Fibroblast of lung (primary cell): ENCODE data around the gene OASL. TPM values are rescaled to one million over a fixed set of nuclear protein-coding genes. Genes with fewer than 3 reads are reported as not detected.

Experiments used
- DNase-seq, 2 donors: peaks; one replicate each; pipeline versions ENCODE4 v3.0.0 to v3.0.0-alpha.2; 2010; ENCODE audit warnings: low read depth in 2 of 2
- H2AFZ ChIP-seq: 2 replicates; pipeline ENCODE4 v1.5.1; 2012; ENCODE audit warnings: low read length, control low read depth, inconsistent platforms
- H3K27ac ChIP-seq: 2 replicates; pipeline ENCODE4 v1.5.1; 2011; ENCODE audit warnings: low read length, control low read depth; ENCODE audit not compliant: insufficient read depth
- H3K27me3 ChIP-seq: 2 replicates; pipeline ENCODE4 v1.5.1; 2011; ENCODE audit warnings: mild to moderate bottlenecking, low read length; ENCODE audit not compliant: control insufficient read depth, insufficient read depth
- H3K36me3 ChIP-seq: 2 replicates; pipeline ENCODE4 v1.5.1; 2011; ENCODE audit warnings: low read length; ENCODE audit not compliant: control insufficient read depth, insufficient read depth
- H3K4me1 ChIP-seq: 2 replicates; pipeline ENCODE4 v1.5.1; 2011; ENCODE audit warnings: low read length; ENCODE audit not compliant: control insufficient read depth, insufficient read depth; ENCODE audit errors: extremely low read depth
- H3K4me2 ChIP-seq: 2 replicates; pipeline ENCODE4 v1.5.1; 2011; ENCODE audit warnings: low read length, control low read depth; ENCODE audit not compliant: insufficient read depth; ENCODE audit errors: extremely low read depth
- H3K4me3 ChIP-seq, 4 experiments: fragments of 200-600 bp in 1 of 4; sonication (generic) in 1 of 4; replicated peaks in 1 of 4; 2 replicates each; pipeline ENCODE4 v1.5.1; 2011 to 2016; ENCODE audit warnings: low read length in 4 of 4, low read depth in 3 of 4, mild to moderate bottlenecking in 3 of 4, control low read depth in 2 of 4, inconsistent platforms in 1 of 4, mixed read lengths in 1 of 4; ENCODE audit not compliant: insufficient read depth in 1 of 4; ENCODE audit errors: control extremely low read depth in 1 of 4
- H3K79me2 ChIP-seq: 2 replicates; pipeline ENCODE4 v1.5.1; 2012; ENCODE audit warnings: mild to moderate bottlenecking, low read length, inconsistent platforms; ENCODE audit not compliant: control insufficient read depth, insufficient read depth
- H3K9ac ChIP-seq: 2 replicates; pipeline ENCODE4 v1.5.1; 2011; ENCODE audit warnings: mild to moderate bottlenecking, low read length, control low read depth; ENCODE audit not compliant: insufficient read depth
- H3K9me3 ChIP-seq: 2 replicates; pipeline ENCODE4 v1.5.1; 2012; ENCODE audit warnings: low read depth, low read length; ENCODE audit not compliant: control insufficient read depth, insufficient read depth
- H4K20me1 ChIP-seq: 2 replicates; pipeline ENCODE4 v1.5.1; 2011; ENCODE audit warnings: low read length; ENCODE audit not compliant: control insufficient read depth, insufficient read depth; ENCODE audit errors: extremely low read depth
- EZH2 ChIP-seq: IDR thresholded peaks from 2 replicates; pipeline ENCODE4 v1.5.1; 2012; ENCODE audit warnings: low read length, control low read depth, mild to moderate bottlenecking; ENCODE audit errors: missing control alignments
- polyA plus RNA-seq, 2 donors: library from polyadenylated mRNA; depleted of rRNA in 1 of 2; stranded (reverse) in 1 of 2; unstranded in 1 of 2; fragments of >200 nt; gene quantifications; 2 replicates each; pipeline ENCODE4 v1.2.1, GENCODE V29; 2011 to 2012; ENCODE audit warnings: missing spikeins in 1 of 2
- total RNA-seq: library from RNA; depleted of rRNA; stranded (reverse); fragments of >200 nt; gene quantifications from 2 replicates; pipeline ENCODE4 v1.2.1, GENCODE V29; 2014
- TF ChIP-seq, protein P1 (sequence below), 2 donors: IDR thresholded peaks in 1 of 2; conservative IDR thresholded peaks in 1 of 2; 1 replicate in 1 of 2; 2 replicates in 1 of 2; pipeline ENCODE4 v1.5.1; 2011 to 2012; ENCODE audit warnings: low read length in 2 of 2, control low read depth in 1 of 2, inconsistent platforms in 1 of 2, low read depth in 1 of 2, mild to moderate bottlenecking in 1 of 2

OASL gene
- total and polyA plus RNA-seq, 2 donors (not counting 1 experiment from before 2014, with no cell fraction given): 0.07 to 1.2 TPM

- no peaks in the 10 kb centered on the region for H3K27me3 ChIP-seq
- H4K20me1 ChIP-seq: no peaks in the 10 kb centered on the region
- no peaks in the 10 kb centered on the region for H3K79me2 ChIP-seq
- H2AFZ ChIP-seq: no peak overlapping the region
- no peak overlapping the region for H3K4me3 ChIP-seq
- H3K4me1 ChIP-seq: no peaks in the 10 kb centered on the region
- H3K9me3 ChIP-seq: no peaks in the 10 kb centered on the region
- TF ChIP-seq, protein P1, sequence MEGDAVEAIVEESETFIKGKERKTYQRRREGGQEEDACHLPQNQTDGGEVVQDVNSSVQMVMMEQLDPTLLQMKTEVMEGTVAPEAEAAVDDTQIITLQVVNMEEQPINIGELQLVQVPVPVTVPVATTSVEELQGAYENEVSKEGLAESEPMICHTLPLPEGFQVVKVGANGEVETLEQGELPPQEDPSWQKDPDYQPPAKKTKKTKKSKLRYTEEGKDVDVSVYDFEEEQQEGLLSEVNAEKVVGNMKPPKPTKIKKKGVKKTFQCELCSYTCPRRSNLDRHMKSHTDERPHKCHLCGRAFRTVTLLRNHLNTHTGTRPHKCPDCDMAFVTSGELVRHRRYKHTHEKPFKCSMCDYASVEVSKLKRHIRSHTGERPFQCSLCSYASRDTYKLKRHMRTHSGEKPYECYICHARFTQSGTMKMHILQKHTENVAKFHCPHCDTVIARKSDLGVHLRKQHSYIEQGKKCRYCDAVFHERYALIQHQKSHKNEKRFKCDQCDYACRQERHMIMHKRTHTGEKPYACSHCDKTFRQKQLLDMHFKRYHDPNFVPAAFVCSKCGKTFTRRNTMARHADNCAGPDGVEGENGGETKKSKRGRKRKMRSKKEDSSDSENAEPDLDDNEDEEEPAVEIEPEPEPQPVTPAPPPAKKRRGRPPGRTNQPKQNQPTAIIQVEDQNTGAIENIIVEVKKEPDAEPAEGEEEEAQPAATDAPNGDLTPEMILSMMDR (conservative IDR thresholded peaks at IDR 0.05 in 1 of 2, IDR thresholded peaks at IDR 0.05 in 1 of 2; ENCODE audit: low read depth in 1 of 2, low read length in 2 of 2): peak; percentile 43 to 66
- no peak for TF ChIP-seq EZH2
- H3K4me2 ChIP-seq: no peak overlapping the region
- H3K9ac ChIP-seq: no peak overlapping the region
- no peak overlapping the region for H3K27ac ChIP-seq
- DNase-seq: peak; percentile 28 to 54
- peaks cover 12% of the 10 kb centered on the region for H3K36me3 ChIP-seq
Measured at GRCh38 chr12:121009741-121010140, 29.3 kb downstream of the OASL start.

GRCh38 chr12:121008347-121009098 is 30.5 kb downstream of the OASL start:
- Histone ChIP-seq H4K20me1 (no peaks in the 10 kb centered on the region), H3K79me2 (no peaks in the 10 kb centered on the region), H2AFZ (no peak overlapping the region), H3K27ac (no peak overlapping the region), H3K27me3 (no peaks in the 10 kb centered on the region), H3K36me3 (peaks cover 14% of the 10 kb centered on the region), H3K4me1 (no peaks in the 10 kb centered on the region), H3K9me3 (no peaks in the 10 kb centered on the region), H3K4me3 (no peak overlapping the region), H3K9ac (no peak overlapping the region), H3K4me2 (no peak overlapping the region)
- TF ChIP-seq, protein P1 (conservative IDR thresholded peaks at IDR 0.05 in 1 of 2, IDR thresholded peaks at IDR 0.05 in 1 of 2; ENCODE audit: low read depth in 1 of 2, low read length in 2 of 2): no peak
- TF ChIP-seq EZH2: no peak
- DNase-seq: no peak

- Histone ChIP-seq H2AFZ (no peak overlapping the region), H3K36me3 (peaks cover 8% of the 10 kb centered on the region), H3K4me2 (no peak overlapping the region), H3K4me3 (no peak overlapping the region), H3K9me3 (no peaks in the 10 kb centered on the region), H3K27me3 (no peaks in the 10 kb centered on the region), H3K9ac (no peak overlapping the region), H4K20me1 (no peaks in the 10 kb centered on the region), H3K27ac (no peak overlapping the region), H3K4me1 (no peaks in the 10 kb centered on the region), H3K79me2 (no peaks in the 10 kb centered on the region)
- TF ChIP-seq, protein P1 (conservative IDR thresholded peaks at IDR 0.05 in 1 of 2, IDR thresholded peaks at IDR 0.05 in 1 of 2; ENCODE audit: low read depth in 1 of 2, low read length in 2 of 2): peak; percentile 59 to 77
- no peak for TF ChIP-seq EZH2
- peak; percentile 21 to 40 for DNase-seq
Measured at GRCh38 chr12:121005346-121005815, 33.7 kb downstream of the OASL start.
